Stomach (tissue), 9 donors: Measurements from ENCODE around the gene PDGFD. TPM values are rescaled to one million over a fixed set of nuclear protein-coding genes. Genes with fewer than 3 reads are reported as not detected.
A peak's percentile ranks its signal among the peaks of the same experiment; 100 is the strongest.

Source experiments
- DNase-seq, 2 donors: peaks; one replicate each; pipeline versions ENCODE4 v3.0.0 to v3.0.0-alpha.2; 2013 to 2019
- H3K27ac ChIP-seq, 5 donors: fragments of 200-600 bp in 4 of 5; sonication (generic) in 4 of 5; one replicate each; pipeline ENCODE4 v1.5.1; 2013 to 2019; ENCODE audit warnings: mild to moderate bottlenecking in 1 of 5, moderate library complexity in 1 of 5
- H3K27me3 ChIP-seq, 3 donors: fragments of 200-600 bp; sonication (generic); one replicate each; pipeline ENCODE4 v1.5.1; 2017 to 2019; ENCODE audit warnings: mixed run types in 1 of 3
- H3K36me3 ChIP-seq, 4 donors: fragments of 200-600 bp; sonication (generic); 1 replicate in 3 of 4; 2 replicates in 1 of 4; pipeline ENCODE4 v1.5.1; 2016 to 2019
- H3K4me1 ChIP-seq, 4 donors: fragments of 200-600 bp; sonication (generic); one replicate each; pipeline ENCODE4 v1.5.1; 2016 to 2019
- H3K4me3 ChIP-seq, 4 donors: fragments of 200-600 bp; sonication (generic) in 3 of 4; one replicate each; pipeline ENCODE4 v1.5.1; 2016 to 2019; ENCODE audit warnings: mild to moderate bottlenecking in 1 of 4
- H3K9me3 ChIP-seq, 4 donors: fragments of 200-600 bp; sonication (generic); one replicate each; pipeline ENCODE4 v1.5.1; 2016 to 2019
- EP300 ChIP-seq: sonication (generic); formaldehyde crosslinking; IDR thresholded peaks from one replicate; pipeline ENCODE4 v1.6.1; 2017; ENCODE audit warnings: antibody characterized with exemption
- POLR2A ChIP-seq, 4 donors: fragments of 450-650 bp; IDR thresholded peaks; one replicate each; pipeline ENCODE4 v1.6.1; 2016; ENCODE audit warnings: antibody characterized with exemption in 4 of 4, control low read depth in 2 of 4, mild to moderate bottlenecking in 1 of 4, moderate library complexity in 1 of 4
- POLR2AphosphoS5 ChIP-seq, 3 donors: sonication (generic); formaldehyde crosslinking; IDR thresholded peaks; one replicate each; pipeline ENCODE4 v1.6.1; 2016; ENCODE audit warnings: antibody characterized with exemption in 3 of 3
- WGBS, 5 donors: extraction: QIAGEN DNeasy Blood & Tissue Kit in 3 of 5; methylation state at CpG; one replicate each; pipeline versions ENCODE4 v1.1.5 to v1.1.7; 2013 to 2018; 5-methylcytosine and 5-hydroxymethylcytosine counted together
- intact Hi-C: fragments of 100-400 bp; cut with DNase I; formaldehyde crosslinking; loops from one replicate; pipeline ENCODE4 v1.15.1; 2023; ENCODE audit warnings: low total_unique reads
- polyA plus RNA-seq, 3 donors: library from polyadenylated mRNA; stranded (reverse); fragments of 200-250 nt; gene quantifications; one replicate each; pipeline ENCODE4 v1.2.3, GENCODE V29; 2013
- total RNA-seq, 5 donors: library from RNA; depleted of rRNA; stranded (reverse); fragments of >200 nt; gene quantifications; one replicate each; pipeline versions ENCODE4 v1.1.0 to v1.2.3, GENCODE V29; 2014 to 2016
- TF ChIP-seq, protein P1 (sequence below), 7 experiments: fragments of 450-650 bp in 4 of 7; fragments of 200-600 bp in 3 of 7; sonication (generic) in 3 of 7; IDR thresholded peaks; one replicate each; pipeline ENCODE4 v1.5.1; 2016 to 2019; ENCODE audit warnings: antibody characterized with exemption in 7 of 7, control low read depth in 2 of 7, mild to moderate bottlenecking in 1 of 7
- donor health status: healthy with polysubstance abuse.
- donor health status: Bipolar disorder and iron deficiency.
- donor health status: healthy.

The PDGFD gene
- total and polyA plus RNA-seq, 8 donors: 2.4 to 41.5 (median 9.0) TPM; not detected in 1

DNA sequence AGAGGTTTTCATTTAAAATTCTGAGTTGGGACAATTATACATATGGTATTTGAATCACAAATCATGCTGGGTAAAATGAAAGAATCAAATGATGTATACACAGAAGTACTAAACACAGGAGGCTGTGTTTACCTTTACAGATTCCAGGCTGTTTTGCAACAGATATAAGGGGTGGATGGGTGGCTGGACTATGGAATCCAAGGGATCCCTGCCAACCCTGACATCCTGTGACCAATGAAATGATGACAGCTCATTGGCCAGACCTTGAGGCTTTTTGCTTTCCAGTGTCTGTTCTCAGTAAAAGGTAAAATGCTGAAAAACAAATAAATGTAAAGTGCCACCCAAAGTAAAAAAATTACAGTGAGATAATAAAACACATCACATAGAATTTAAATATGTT is 130.8 kb downstream of the PDGFD start:
- TF ChIP-seq POLR2A (IDR thresholded peaks at IDR 0.05): no peak
- no peak for TF ChIP-seq POLR2AphosphoS5 (IDR thresholded peaks at IDR 0.05)
- TF ChIP-seq, protein P1, sequence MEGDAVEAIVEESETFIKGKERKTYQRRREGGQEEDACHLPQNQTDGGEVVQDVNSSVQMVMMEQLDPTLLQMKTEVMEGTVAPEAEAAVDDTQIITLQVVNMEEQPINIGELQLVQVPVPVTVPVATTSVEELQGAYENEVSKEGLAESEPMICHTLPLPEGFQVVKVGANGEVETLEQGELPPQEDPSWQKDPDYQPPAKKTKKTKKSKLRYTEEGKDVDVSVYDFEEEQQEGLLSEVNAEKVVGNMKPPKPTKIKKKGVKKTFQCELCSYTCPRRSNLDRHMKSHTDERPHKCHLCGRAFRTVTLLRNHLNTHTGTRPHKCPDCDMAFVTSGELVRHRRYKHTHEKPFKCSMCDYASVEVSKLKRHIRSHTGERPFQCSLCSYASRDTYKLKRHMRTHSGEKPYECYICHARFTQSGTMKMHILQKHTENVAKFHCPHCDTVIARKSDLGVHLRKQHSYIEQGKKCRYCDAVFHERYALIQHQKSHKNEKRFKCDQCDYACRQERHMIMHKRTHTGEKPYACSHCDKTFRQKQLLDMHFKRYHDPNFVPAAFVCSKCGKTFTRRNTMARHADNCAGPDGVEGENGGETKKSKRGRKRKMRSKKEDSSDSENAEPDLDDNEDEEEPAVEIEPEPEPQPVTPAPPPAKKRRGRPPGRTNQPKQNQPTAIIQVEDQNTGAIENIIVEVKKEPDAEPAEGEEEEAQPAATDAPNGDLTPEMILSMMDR (IDR thresholded peaks at IDR 0.05): no peak
- no peak for TF ChIP-seq EP300
- no peak overlapping the region for H3K27ac ChIP-seq
- H3K4me3 ChIP-seq: no peak overlapping the region
- intact Hi-C loops: no loop called here
- DNase-seq: peak in 1 of 2 donors; percentile 44
- peaks cover 0 to 7% (median 0%) of the 10 kb centered on the region in 4 donors for H3K9me3 ChIP-seq
- no peaks in the 10 kb centered on the region for H3K36me3 ChIP-seq
- no peaks in the 10 kb centered on the region for H3K27me3 ChIP-seq
- H3K4me1 ChIP-seq: peaks cover 0 to 6% (median 0%) of the 10 kb centered on the region in 4 donors

DNA sequence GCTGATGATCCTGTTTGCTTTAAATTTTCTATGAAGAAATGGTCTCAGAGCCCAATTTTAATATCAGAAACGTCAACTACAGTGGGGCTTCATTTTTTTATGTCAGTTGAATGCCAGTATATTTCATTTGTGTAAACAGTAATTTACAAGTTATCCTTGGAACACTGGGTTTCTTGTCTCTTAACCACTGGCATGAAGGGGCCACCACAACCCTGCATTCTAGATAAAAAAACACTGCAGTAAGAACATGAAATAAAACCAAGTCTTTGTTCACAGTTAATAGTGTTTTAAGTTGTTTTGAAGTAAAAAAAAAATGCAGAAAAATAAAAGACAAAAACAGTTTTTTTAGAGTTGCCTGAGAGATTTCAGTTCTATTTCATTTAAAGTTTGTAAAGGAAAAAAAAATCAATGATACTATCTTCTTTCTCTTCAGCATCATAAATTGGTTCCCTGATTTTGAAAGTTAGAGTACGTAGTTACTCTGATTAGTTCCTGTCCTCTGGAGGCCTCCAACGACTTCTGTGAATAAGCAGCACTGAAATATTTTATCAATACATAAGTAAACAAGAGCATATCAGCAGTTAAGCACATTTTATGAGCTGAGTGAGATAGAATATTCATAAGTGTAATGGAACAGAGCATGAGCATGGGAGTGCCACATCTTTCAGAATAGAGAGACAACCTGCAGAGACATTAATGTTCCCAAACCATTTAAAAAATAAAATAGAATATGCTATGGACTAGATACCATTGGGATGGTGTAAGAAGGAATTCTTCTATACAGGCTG is 135.3 kb downstream of the PDGFD start:
- H3K4me1 ChIP-seq: peaks cover 0 to 6% (median 0%) of the 10 kb centered on the region in 4 donors
- TF ChIP-seq, protein P1 (IDR thresholded peaks at IDR 0.05): no peak
- TF ChIP-seq POLR2AphosphoS5 (IDR thresholded peaks at IDR 0.05) (no peak), EP300 (no peak), POLR2A (IDR thresholded peaks at IDR 0.05) (no peak)
- no peak for DNase-seq
- H3K27ac ChIP-seq: no peak overlapping the region
- H3K9me3 ChIP-seq: no peaks in the 10 kb centered on the region
- 31 to 37% (median 36%) methylated on average over 3 of the region's 3 CpGs for WGBS, 5 donors
- H3K36me3 ChIP-seq: no peaks in the 10 kb centered on the region
- no peaks in the 10 kb centered on the region for H3K27me3 ChIP-seq
- no peak overlapping the region for H3K4me3 ChIP-seq
- intact Hi-C loops: no loop called here

DNA sequence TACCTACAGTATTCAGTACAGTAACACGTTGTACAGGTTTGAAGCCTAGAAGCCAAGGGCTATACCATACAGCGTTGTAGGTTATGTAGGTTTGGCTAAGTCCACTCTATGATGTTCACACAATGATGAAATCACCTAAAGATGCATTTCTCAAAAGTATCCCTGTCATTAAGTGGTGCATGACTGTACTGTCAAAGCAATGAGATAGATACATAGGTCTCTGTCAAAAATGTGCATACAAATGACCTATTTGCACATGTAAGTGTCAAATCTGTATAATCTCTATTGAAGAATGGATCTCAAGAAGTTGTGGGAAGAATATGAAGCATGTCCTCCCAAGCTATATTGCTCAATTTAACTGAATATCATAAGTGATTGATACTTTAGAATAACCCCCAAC is 139.4 kb downstream of the PDGFD start:
- Histone ChIP-seq H3K4me3 (no peak overlapping the region), H3K27me3 (no peaks in the 10 kb centered on the region), H3K9me3 (no peaks in the 10 kb centered on the region), H3K27ac (no peak overlapping the region), H3K36me3 (no peaks in the 10 kb centered on the region), H3K4me1 (peaks cover 0 to 10% (median 0%) of the 10 kb centered on the region in 4 donors)
- DNase-seq: no peak
- WGBS, 5 donors: 83 to 96% (median 94%) methylated on average over 2 of the region's 2 CpGs
- no peak for TF ChIP-seq POLR2AphosphoS5 (IDR thresholded peaks at IDR 0.05)
- TF ChIP-seq, protein P1 (IDR thresholded peaks at IDR 0.05): no peak
- TF ChIP-seq POLR2A (IDR thresholded peaks at IDR 0.05): no peak
- intact Hi-C loops: no loop called here

DNA sequence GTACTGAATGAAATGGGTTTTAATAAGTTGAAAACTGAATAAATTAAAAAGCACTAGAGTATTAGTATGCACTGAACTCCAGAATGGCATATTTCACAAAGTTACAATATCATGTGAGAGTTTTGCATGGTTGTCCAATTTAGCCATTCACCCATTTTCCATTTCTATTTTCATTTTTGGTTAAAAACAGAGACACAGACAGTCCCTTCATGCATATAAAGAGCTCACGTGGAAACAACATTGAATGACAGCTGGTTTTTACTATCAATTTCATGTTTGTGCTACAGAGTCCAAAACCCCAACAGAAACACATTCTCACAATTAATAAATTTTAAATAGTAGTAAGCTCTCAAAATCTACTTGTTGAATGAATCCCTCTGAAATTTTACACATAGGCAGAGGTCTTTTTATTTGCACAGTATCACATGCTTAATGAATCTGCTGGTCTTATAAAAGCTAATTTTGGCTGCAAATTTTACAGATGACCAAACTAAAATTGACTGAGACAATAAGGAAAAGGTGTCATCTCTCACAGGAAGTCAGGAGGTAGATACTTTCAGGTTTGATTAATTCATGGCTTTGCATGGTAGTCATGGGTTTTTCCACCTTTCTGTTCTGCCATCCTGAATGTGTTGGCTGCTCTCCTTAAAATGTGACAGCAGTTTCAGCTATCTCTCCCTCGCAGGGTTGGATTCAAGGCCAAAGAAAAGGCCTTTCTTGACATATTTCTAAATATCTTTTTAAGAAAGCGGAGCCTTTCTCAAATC is 148.1 kb downstream of the PDGFD start:
- no peaks in the 10 kb centered on the region for H3K9me3 ChIP-seq
- 77 to 85% (median 84%) methylated on average over 3 of the region's 3 CpGs for WGBS, 5 donors
- intact Hi-C loops: no loop called here
- no peaks in the 10 kb centered on the region for H3K4me1 ChIP-seq
- H3K4me3 ChIP-seq: no peak overlapping the region
- no peaks in the 10 kb centered on the region for H3K27me3 ChIP-seq
- H3K27ac ChIP-seq: no peak overlapping the region
- H3K36me3 ChIP-seq: no peaks in the 10 kb centered on the region
- TF ChIP-seq EP300 (no peak), POLR2AphosphoS5 (IDR thresholded peaks at IDR 0.05) (no peak), POLR2A (IDR thresholded peaks at IDR 0.05) (no peak)
- TF ChIP-seq, protein P1 (IDR thresholded peaks at IDR 0.05): no peak
- DNase-seq: no peak
